Glomerular visceral epithelial cell (primary cell): ENCODE results near the gene RXRG.
A peak's percentile ranks its signal among the peaks of the same experiment; 100 is the strongest.
"Not testable (repeated sequence)": the region's sequence is repeated elsewhere in the genome, so short reads cannot be mapped to it uniquely, and the experiment has no call there.

Source experiments
- DNase-seq: peaks from one replicate; pipeline ENCODE4 v3.0.0-alpha.2; 2016; ENCODE audit errors: extremely low spot score

Gene RXRG

DNA sequence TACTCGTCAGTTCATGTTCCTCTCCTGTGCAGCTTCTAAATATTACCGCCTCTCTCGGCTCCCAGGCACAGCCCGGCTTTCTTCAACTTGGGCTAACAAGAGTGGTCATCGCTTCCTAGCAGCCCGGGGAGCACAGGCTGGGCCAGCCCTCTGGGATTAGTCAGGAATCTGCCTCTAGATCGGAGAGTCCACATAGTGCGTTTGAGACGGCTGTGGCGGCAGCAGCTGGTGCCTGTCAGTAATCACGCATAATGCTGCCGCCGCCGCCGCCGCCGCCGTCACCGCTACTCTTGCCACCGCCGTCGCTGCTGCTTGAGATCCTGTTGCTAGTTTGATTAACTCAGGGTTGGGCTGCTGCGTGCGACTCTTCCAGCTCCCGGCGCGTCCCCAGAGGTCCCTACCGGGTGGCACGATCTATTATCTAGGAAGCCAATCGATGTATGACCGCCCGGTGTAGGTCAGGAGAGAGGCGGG lies at the start of gene RXRG:
TSS of gene RXRG (minus strand) at position 230 of the 474 bp plus-strand sequence. CDS start 233 bp downstream, outside the sequence.
- no peak for DNase-seq

DNA sequence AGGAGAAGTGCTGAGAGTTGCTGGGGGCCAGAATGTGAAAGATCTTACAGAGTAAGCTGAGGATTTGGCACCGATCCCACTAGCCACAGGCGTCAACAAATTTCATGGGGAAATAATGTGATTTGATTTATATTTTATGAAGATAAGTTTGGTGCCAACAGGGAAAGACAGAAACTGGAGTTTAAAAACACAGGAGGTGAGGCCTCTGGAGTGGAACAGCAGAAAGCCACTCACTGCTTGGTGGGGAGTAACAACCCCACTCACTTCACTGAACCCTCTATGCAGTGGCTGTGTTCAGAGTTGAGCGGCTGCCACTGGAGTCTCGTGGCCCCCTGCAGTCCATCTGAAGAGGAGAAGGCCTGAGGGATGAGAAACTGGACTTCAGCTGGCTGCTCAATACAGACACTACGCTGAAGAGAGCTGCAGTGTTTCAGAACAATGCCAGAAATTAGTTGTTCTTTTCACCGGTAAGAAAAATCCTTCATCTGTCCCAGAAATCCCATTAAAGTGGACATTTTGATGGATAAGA lies 48.0 kb upstream of the RXRG start:
- no peak for DNase-seq

DNA sequence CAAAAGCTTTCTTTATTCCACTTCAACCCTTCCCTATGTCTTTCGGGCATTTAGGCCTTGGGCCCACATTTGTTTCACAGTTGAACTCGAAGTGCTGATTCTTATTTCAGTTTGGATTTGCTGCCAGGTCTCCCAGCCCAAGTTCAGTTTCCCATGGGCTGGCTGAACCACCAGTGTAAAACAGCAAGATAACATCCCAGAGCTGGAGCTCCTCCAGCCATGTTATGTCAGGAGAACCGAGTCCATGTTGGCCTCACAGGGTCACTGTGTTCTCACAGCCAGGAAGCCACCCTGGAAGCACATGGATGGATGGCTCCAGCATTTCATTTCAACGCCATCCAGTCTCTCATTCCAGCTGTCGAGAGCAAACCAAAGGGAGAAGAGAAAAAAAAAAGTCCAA lies 45.2 kb upstream of the RXRG start:
- DNase-seq: no peak

DNA sequence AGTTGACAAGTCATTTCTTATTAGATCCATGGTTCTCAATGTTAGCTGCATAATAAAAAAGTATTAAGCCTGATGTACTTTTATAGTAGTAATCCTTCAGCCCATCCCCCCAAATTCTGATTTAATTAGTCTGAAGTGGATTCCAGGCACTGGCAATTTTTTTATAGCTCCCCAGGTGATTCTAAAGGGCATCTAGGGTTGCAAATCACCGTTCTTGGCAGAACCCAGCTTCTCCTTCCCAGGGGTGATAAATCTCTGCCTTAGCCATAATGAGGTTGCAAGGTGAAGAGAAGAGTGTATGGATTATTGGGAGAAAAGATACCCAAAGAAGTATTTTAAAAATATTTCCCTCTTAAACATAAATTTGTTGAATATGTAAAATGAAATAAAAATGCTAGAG lies 43.0 kb upstream of the RXRG start:
- DNase-seq: no peak

DNA sequence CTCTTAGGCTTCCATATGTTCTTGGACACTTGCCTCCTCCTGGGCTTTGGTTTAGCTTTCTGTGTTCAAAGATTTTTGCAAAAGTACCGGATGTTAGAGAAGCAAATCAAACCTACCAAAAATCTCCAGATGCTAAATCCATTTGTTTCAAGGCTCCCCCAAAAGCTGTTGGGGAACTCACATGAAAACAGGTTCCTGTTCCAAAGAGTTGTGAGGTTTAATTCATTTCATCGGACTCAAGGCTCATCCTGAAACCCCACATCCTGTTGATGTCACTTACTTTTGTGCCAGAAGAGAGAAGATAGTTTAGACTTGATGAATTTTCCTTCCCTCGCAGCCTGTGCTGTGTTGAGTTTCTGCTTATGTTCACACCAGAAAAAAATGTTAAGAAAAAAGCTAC lies 41.7 kb upstream of the RXRG start:
- no peak for DNase-seq

DNA sequence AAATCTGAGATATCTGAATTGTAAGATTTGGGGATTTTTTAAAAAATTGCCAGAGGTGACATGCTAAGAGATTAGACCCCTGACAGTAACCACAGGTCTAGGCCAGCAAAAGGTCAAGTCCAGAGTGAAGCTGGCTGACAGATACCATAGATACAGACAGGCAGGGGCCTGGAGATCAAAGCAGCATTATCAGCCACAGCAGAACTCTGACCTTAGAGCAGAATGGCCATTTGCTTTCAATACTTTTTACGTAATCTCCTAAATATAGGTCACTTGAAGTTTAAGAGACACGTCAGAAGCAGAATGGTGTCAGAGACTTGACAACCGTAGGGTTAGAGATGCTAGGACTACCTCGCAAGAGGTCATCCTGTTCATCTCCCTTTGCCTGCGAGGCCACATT lies 40.8 kb upstream of the RXRG start:
- no peak for DNase-seq

DNA sequence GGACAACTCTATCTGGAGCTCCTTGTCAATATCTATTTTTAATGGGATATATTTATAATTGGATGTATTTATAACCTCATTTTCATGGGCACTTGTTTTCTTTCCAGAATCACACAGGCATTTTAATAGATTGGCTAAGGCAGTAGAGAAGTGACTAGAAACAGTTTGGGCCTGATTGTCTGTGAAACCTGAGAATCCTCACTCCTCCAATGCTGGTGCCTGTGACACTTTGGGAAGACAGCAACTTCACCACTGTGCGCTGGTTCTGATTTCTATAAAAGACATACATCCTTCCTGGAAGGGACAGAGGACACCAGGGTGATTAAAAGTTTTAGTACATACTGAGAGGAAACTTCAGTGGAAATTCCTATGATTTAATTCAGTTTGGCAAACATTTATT lies 39.6 kb upstream of the RXRG start:
- DNase-seq: no peak

DNA sequence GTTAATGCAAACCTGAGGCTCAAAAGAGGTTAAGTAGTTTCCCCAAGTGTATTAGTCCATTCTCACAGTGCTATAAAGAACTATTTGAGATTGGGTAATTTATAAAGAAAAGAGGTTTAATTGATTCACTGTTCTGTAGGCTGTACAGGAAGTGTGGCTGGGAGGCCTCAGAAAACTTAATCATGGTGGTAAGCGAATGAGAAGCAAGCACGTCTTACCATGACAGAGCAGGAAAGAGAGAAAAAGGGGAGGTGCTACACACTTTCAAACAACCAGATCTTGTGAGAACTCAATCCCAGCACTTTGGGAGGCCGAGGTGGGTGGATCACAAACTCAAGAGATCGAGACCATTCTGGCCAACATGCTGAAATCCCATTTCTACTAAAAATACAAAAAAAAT lies 38.5 kb upstream of the RXRG start:
- DNase-seq: no peak

DNA sequence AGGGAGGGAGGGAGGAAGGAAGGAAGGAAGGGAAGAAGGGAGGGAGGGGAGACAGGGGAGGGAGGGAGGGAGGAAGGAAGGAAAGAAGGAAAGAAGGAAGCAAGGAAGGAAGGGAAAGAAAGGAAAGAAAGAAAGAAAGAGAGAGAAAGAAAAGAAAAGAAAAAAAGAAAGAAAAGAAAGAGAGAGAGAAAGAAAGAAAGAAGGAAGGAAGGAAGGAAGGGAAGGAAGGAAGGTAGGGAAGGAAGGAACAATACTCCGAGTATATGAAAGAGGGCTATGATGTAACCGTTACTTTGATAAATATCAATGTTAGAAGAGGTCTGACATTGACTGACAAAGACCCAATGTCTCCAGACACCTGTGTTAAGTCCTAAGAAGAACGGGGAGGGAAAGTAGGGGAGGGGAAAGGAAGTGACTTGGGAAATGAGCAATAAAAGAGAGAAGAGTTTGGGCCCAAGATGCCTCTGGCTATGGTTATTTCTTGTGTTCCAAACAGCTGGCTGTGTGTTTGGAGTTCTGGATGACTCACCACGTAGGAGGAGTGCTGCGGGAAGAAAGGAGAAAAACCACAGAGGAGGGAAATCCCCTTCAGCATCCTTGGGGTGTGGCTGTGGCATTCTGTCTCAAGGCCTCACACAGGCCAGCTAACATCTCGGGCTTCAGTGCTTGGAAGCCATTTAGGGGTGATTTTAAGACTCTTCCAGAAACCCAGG lies 37.0 kb upstream of the RXRG start:
- DNase-seq: peak; percentile 82

DNA sequence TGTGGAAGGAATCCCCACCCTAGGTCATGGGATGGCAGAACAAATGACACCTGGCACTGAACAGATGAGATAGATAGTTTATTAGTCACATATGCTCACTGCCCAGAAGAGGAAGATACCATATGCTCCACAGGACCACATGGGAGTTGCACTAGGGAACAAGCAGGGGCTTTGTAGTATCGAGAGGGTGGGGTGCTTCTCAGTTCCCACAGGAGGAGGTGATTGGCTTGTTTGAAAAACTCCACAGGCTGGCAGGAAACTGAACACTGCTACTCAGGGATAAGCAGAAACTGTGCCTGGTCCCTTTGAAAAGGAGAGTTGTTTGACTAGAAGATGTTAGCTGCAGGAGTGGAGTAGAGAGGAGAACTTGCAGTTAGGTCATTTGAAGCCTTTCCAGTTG lies 31.9 kb upstream of the RXRG start:
- no peak for DNase-seq

DNA sequence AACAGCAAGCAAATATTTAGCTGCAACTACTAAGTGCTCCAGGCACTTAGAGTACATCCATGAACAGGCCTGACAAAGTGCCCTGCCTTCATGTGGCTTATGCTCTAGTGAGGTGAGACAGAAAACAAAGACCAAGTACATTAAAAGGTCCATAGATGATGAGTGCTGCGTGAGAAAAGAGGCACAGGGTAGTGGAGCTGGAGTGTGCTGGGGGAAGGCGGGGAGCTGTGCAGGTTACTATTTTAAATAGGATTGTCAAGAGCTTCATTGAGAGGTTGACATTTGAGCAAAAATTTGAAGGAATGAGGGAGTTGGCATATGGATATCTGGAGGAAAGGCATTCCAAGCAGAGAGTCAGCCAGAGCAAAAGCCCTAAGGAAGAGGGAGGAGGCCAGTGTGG lies 29.3 kb upstream of the RXRG start:
- DNase-seq: no peak

DNA sequence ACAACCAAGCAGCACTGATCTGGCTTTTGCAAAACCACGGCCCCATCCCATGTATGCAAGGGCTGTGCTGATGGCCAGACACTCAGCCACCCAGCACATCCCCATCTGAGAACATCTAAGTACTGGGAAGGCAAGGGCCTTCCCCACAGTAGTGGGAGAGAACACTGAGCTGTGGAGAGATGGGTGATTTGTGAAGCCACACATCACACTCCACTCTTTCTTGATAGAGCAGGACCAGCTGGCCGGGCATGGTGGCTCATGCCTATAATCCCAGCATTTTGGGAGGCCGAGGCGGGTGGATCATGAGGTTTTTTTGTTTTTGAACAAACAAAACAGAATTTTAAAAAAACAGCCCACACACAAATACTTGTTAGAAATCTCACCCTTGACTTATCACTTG lies 28.2 kb upstream of the RXRG start:
- DNase-seq: no peak

DNA sequence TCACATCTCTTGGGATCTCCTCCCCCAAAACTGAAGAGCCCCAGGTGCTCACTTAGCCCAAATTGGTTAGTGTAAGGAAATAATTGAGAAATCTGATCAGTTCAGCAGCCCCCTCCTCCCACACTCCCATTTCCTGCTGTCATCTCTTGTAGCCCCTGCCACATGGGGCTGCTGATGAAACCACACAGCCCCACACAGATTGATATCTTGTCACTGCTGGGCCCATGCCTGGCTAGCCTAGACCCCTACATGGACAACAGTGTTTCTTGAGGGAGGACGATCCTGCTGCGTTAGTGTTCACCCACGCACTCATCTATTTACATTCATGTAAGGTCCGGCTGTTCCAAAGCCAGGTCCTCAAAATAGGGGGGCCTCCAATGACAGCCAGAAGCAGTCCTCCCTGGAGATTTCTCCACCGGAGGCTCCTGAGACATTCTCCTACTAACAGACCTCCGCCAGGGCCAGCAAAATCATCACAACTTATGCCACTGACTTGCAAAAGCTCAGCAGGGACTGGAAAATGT lies 23.9 kb upstream of the RXRG start:
- no peak for DNase-seq

DNA sequence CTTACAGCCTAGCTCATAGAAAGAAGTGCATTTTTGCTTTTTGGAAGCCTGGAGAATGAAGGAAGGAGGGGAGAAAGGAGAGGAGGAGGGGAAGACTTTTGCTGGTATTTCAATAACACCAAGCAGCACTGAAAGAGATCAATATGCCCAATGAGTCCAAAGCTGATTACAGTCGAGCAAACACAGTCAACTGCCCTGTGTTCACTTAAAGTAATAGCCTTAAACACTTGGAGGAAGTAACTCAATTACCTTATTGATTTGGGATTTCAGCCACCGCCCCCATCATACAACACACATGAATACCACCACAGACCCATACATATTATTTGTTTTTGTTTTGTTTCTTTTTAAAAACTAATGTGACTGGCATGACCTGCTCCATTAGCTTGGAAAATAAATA lies 23.3 kb upstream of the RXRG start:
- DNase-seq: no peak

DNA sequence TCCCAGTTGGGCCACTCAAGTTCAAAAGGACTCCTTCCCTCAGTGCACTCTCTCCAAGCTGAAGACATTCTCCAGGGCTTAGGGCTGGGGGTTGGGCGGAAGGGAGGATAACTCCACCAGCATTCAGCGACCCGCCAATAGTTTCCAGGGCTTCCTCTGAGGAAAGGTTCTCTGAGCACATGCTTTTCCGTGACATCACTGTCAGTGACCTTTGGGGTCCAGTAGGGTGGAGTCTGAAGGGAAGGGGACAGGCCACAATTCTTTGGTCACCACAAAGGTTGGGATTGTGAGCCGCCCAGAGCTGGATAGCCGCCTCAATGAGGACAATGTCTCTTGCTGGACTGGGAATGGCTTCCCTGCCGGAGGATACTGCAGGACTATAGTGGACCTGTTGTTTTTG lies 22.8 kb upstream of the RXRG start:
- DNase-seq: no peak

DNA sequence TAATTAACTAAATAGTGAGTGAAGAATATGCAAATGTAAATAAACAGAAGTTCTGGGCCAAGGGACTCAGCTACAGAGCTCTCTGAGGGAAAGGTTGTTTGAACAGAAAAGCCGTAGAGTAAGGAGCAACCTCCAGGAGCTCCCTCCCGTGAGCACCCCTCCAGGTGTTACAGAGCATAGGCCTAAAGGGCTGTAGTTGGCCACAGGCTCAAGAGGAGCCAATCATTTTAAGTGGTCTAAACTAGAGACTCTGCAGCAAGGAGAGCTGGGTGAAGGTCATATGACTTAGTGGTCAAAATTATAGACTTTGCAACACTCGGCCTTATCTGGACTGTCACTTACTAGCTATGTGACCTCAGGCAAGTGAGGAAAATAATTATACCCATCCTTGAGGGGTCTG lies 19.1 kb upstream of the RXRG start:
- DNase-seq: no peak

DNA sequence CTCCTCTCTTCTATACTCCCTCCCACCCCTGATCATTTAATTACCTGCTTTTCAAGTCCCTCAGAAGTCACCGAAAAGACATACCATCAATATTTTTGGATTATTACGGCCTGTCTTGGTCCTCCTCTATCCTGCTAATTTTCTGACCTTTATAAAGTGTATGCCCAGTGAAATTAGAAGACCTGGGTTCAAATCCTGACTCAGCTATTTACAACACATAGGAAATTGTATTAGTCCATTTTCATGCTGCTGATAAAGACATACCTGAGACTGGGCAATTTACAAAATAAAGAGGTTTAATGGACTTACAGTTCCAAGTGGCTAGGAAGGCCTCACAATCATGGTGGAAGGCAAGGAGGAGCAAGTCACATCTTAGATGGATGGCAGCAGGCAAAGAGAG lies 14.8 kb upstream of the RXRG start:
- not testable (repeated sequence) for DNase-seq

DNA sequence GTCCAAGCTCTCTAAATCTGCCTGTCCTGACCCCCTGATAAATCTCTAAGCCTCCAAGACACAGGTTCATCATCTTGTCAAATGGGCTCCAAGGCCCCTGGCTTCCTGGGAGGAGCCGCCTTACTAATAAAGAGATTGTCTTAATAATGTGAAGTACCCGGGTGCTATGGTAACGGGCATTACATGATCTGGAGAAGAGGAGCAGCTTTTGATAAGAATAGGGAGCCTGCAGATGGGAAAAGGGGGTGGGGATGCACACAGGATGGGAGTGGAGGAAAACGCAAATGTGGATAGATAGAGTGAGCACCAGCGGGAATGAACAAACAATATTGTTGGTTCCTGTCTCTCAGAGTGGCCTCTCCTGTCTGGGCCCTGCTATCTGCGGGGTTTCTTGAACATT lies 11.9 kb upstream of the RXRG start:
- no peak for DNase-seq

DNA sequence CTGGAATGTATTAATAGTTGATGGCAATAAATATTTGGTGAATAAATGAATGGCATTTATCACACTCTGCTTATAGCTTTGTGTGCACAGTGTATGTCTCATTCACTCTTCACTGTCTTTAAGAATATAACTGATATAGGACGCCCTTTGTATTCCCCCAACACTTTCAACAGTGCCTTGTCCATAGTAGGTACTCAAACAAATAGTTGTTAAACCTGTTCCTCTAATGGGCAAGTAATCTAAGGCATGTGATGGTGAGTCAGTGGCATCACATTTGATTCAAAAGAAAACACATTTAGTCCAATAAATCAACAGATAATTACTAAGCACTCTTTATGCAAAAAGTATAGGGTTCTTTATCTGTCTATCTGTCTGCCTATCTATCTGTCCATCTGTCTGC lies 11.2 kb upstream of the RXRG start:
- DNase-seq: no peak

DNA sequence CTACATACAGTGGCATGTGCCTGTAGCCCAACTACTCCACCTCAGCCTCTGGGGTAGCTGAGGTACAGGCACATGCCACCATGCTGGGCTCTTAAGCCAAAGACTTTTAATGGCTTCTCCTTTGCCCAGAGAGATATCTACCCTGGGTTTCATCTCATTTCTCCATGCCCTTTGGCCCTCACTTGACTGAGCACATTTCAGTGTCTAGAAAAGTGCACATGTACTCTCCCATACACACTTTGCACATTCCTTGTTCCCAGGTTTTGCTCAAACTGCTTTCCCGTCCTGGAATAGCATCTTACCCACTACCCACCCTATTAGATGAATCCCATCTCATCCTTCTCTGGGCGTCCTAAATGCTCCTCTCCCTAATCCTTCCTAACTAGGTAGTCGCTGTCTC lies 10.2 kb upstream of the RXRG start:
- DNase-seq: no peak

DNA sequence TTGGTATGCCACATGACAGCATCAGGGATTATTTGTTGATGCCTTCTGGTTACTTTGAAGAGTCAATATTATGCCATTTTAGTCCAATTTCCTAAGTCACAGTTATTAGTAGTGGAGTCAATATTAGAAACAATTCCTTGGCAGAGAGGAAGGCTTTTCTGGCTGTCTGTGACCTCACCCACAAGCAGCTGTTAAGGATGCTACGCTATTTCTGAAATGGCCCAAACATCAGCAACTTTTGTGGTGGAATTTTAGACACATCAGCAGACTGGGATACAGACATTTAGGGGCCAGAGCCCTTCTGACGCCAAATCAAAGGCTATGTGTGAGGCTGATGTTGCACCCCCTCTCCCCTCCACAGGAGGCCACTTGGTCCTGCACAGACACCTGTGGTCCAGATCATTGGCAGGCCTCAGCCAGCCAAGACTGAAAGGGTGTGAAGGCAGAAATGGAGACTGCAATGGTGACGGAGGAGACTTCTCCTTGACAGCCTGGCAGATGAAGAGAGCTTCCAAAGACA lies 9.2 kb upstream of the RXRG start:
- DNase-seq: no peak

DNA sequence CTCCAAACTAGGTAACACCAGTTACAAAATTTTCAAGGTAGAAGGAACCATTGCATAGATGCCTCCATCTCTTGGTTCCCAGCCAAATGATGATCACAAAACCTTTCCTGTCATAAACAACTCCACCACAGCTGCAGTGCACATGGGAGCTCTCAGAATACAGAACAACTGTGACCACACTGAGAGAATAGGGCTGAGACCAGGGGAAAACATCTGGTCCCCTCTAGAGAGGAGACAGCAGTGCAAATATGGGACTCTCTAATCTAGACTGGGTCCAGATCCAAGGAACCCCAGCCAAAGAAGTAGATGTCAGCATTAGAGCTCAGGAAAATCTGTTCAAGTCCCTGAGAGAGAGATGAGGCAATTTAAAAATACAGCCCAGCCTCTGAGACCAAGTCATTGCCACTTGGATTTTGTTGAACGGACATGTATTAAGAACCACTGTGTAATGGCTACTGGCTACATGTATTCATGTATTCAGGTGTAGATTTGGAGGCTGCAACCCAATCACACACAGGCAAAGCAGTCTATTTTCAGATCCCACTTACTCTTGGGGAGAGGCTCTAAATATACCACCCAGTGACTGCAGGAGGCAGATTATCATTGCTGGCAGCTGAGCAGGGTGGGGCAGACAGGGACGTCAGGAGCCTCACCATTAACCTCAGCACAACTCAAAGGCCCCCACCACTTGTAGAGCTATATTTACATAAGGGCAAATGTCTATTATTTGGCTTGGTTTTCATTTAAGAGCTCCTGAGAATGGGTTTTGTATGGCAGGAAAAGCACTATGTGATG lies 7.6 kb upstream of the RXRG start:
- DNase-seq: no peak

DNA sequence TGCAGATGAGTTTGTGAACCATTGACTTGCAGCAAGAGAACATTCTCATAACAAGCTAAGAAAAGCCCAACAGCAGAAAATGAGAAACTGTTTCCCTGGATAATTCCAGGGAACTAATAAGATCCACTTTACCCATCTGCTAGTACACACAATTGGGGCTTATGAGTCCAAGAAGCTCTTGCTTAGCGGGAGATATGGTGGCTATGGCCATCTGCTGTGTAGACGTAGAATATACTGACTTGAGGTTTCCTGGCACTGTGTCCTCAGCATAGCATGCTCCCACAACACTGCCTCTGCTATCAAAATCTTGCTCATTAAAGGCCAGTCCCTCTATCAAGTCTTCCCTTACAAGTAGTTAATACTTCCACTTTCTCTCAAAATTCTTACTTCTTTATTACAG lies 6.8 kb upstream of the RXRG start:
- DNase-seq: no peak
